ENCODE data around the gene CNTFR. TPM values are rescaled to one million over a fixed set of nuclear protein-coding genes. Genes with fewer than 3 reads are reported as not detected.

The CNTFR gene
- total RNA-seq, 4 donors from 2014 or later: 0.29 to 4.6 (median 0.40) TPM; not detected in 1

DNA sequence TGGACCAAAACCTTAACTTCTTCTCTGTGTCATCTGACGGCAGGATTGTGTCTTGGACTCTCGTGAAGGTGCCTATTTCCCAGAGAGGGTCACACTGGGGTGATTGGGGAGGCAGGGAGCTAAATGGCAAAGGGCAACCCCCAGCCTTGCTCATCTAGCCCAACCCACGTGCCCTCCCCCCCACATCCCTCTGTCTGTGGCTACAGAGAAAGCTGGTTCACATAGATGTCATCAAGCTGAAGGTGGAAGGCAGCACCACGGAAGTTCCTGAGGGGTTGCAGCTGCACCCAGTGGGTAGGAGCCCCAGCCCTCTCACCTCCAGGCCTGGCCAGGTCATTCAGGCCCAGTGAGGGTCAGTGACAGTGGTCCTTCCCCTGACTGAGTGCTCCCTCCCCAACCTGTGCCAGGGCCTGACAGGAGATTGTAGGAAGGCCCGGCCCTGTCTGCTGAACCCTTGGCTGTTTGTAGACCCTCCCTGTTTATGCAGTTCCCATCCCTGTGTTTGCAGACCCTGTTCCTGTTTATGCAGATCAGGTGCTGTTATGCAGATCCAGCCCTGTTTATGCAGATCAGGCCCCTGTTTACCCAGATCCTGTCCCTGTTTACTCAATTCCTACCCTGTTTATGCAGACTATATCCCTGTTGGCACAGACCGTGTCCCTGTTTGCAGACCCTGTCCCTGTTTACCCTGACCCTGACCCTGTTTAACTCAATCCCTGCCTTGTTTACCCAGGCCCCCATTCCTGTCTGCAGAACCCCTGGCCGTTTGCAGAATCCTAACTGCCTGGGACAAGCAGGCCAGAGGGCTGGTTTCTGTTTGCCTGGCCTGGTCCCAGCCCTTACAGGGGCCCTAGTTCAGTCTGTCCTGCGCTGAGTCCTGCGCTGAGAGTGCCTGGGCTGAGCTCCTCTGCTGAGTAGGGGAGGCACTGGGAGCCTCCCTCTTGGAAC is 77.1 kb downstream of the CNTFR start:
- Histone ChIP-seq H3K4me3 (no peak overlapping the region), H3K27me3 (no peaks in the 10 kb centered on the region), H3K9me3 (no peaks in the 10 kb centered on the region), H3K4me1 (peaks cover 0 to 9% (median 0%) of the 10 kb centered on the region in 3 donors), H3K36me3 (no peaks in the 10 kb centered on the region), H3K27ac (no peak overlapping the region)
- DNase-seq: no peak
- intact Hi-C loops (cut with DNase I): no loop called here
- TF ChIP-seq POLR2A (IDR thresholded peaks at IDR 0.05): no peak
- TF ChIP-seq, protein P1, sequence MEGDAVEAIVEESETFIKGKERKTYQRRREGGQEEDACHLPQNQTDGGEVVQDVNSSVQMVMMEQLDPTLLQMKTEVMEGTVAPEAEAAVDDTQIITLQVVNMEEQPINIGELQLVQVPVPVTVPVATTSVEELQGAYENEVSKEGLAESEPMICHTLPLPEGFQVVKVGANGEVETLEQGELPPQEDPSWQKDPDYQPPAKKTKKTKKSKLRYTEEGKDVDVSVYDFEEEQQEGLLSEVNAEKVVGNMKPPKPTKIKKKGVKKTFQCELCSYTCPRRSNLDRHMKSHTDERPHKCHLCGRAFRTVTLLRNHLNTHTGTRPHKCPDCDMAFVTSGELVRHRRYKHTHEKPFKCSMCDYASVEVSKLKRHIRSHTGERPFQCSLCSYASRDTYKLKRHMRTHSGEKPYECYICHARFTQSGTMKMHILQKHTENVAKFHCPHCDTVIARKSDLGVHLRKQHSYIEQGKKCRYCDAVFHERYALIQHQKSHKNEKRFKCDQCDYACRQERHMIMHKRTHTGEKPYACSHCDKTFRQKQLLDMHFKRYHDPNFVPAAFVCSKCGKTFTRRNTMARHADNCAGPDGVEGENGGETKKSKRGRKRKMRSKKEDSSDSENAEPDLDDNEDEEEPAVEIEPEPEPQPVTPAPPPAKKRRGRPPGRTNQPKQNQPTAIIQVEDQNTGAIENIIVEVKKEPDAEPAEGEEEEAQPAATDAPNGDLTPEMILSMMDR (IDR thresholded peaks at IDR 0.05): no peak
- 59 to 76% methylated on average over 6 to 7 of the region's 9 CpGs for WGBS, 2 donors

DNA sequence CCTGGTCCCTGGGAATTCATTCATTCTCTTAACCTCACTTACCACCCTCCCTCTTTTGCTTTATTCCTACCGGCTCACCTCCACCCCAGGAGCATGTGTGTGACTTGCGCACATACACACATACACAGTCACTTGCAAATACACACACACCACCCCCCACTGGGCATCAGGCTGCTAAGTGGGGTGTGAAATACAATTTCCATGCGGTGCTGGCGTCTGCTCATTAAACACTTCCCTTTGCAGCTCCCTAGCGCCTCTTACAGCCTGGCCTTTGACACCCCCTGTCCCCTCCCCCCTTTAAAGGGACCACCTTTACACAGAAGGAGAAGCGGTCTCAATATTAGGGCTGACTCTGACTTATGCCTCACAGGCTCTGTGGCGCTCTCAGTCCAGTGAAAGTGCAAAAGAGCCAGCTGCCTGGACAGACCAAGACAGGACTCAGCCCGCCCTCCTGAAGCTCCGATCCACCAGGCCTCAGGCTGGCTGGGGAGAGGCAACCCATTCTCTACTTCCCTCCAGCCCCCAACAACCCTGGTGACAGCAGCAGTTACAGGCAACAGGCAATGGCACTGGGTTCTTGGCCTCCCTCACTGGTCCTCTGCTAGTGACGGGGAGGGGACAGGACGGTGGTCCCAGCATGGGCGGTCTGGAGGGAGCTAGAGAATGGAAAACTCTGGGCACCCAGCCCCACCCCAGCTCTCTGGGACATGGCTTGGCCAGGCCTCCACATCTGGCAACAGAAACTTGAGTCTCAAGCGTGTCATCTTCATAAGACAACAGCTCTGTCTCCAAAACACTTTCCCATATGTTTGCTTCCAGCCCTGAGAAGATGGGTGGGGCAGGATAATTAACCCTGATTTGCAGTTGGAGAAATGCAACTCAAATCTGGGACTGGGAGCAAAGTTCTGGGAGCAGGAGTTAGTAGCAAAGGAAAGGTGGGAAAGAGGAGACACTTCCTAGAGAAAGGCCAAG is 78.7 kb downstream of the CNTFR start:
- no peaks in the 10 kb centered on the region for H3K9me3 ChIP-seq
- H3K4me1 ChIP-seq: peaks cover 0 to 9% (median 0%) of the 10 kb centered on the region in 3 donors
- WGBS, 2 donors: 70 to 71% methylated on average over 10 of the region's 13 CpGs
- no peaks in the 10 kb centered on the region for H3K36me3 ChIP-seq
- intact Hi-C loops (cut with DNase I): no loop called here
- DNase-seq: no peak
- H3K27me3 ChIP-seq: no peaks in the 10 kb centered on the region
- no peak for TF ChIP-seq POLR2A (IDR thresholded peaks at IDR 0.05)
- TF ChIP-seq, protein P1 (IDR thresholded peaks at IDR 0.05): no peak
- no peak overlapping the region for H3K4me3 ChIP-seq
- H3K27ac ChIP-seq: no peak overlapping the region

DNA sequence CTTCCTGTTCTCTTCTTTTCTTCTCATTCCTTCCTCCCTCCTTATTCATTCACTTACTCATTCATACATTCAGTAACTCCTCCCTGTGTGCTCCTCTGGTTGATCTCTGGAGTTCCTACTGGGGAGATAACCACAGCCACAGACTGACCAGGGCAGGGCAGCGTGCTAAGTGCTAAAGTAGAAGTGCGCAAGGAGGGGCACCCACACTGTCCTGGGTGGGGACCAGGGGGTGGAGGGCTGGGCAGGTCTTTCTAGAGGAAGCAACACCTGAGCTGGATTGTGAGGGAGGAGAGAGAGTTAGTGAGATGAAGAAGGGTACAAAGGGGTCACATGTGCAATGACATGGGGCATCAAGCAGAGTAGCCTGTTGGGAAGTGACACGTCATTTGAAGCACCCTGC is 80.6 kb downstream of the CNTFR start:
- TF ChIP-seq, protein P1 (IDR thresholded peaks at IDR 0.05): no peak
- TF ChIP-seq POLR2A (IDR thresholded peaks at IDR 0.05): no peak
- 86 to 93% methylated on average over 1 to 3 of the region's 3 CpGs for WGBS, 2 donors
- H3K4me3 ChIP-seq: no peak overlapping the region

DNA sequence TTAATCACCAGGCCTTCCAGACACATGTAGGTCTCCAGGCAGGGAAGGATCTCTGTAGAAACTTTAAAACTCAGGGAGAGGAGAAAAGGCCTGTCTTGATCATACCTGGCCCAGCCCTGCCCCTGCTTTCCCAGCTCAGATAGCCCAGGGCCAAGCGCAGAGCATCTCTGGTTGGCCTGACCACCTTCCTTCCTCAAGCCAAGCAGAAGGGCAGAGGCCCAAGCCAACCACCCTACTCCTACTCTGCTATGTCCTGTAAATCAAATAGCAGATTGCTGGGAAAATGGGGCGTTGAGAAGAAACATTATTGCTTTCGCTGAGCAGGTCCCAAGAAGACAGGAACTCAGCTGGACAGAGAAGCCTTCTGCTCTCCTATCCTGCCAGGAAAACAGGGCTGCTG is 81.1 kb downstream of the CNTFR start:
- Histone ChIP-seq H3K27ac (no peak overlapping the region), H3K4me3 (no peak overlapping the region), H3K36me3 (no peaks in the 10 kb centered on the region), H3K27me3 (no peaks in the 10 kb centered on the region), H3K9me3 (no peaks in the 10 kb centered on the region), H3K4me1 (peaks cover 0 to 5% (median 0%) of the 10 kb centered on the region in 3 donors)
- intact Hi-C loops (cut with DNase I): loop anchor here (10.0 kb wide), 1 partner anchor 76 kb away; the partner anchor contains the start of gene CNTFR
- no peak for TF ChIP-seq POLR2A (IDR thresholded peaks at IDR 0.05)
- TF ChIP-seq, protein P1 (IDR thresholded peaks at IDR 0.05): no peak
- no peak for DNase-seq
- WGBS, 2 donors: 94 to 97% methylated on average over 3 of the region's 3 CpGs

More for the DNA sequence above, 80.6 kb downstream of the CNTFR start:
- no peak overlapping the region for H3K27ac ChIP-seq
- no peaks in the 10 kb centered on the region for H3K27me3 ChIP-seq
- H3K36me3 ChIP-seq: no peaks in the 10 kb centered on the region
- intact Hi-C loops (cut with DNase I): loop anchor here (10.0 kb wide), 1 partner anchor 76 kb away; the partner anchor contains the start of gene CNTFR
- H3K9me3 ChIP-seq: no peaks in the 10 kb centered on the region
- H3K4me1 ChIP-seq: peaks cover 0 to 9% (median 0%) of the 10 kb centered on the region in 3 donors
- no peak for DNase-seq
